Motor neuron (in vitro differentiated cells): ENCODE data around the gene BMPR1B. TPM values are rescaled to one million over a fixed set of nuclear protein-coding genes. Genes with fewer than 3 reads are reported as not detected.
A peak's percentile ranks its signal among the peaks of the same experiment; 100 is the strongest.
"Not testable (repeated sequence)": the region's sequence is repeated elsewhere in the genome, so short reads cannot be mapped to it uniquely, and the experiment has no call there.

Experiments used
- ATAC-seq, 8 experiments: fragments of 200-7000 bp; cut with Tn5 transposase; replicated peaks in 6 of 8; 2 replicates each; pipeline ENCODE4 v1.8.0; 2021; ENCODE audit warnings: mild to moderate bottlenecking in 8 of 8, moderate library complexity in 8 of 8
- H3K27ac ChIP-seq, 2 donors: fragments of 250-450 bp; sonication (Bioruptor Pico); 2 replicates each; pipeline ENCODE4 v1.9.0; 2021; ENCODE audit warnings: antibody characterized with exemption in 2 of 2, mild to moderate bottlenecking in 2 of 2, moderate library complexity in 1 of 2
- H3K4me1 ChIP-seq, 2 donors: fragments of 250-450 bp; sonication (Bioruptor Pico); replicated peaks in 1 of 2; 2 replicates each; pipeline ENCODE4 v1.6.1; 2021; ENCODE audit warnings: antibody characterized with exemption in 2 of 2, mild to moderate bottlenecking in 2 of 2, moderate library complexity in 1 of 2
- H3K4me3 ChIP-seq, 5 donors: fragments of 250-450 bp; sonication (Bioruptor Pico); 2 replicates each; pipeline ENCODE4 v1.9.0; 2021; ENCODE audit warnings: antibody characterized with exemption in 5 of 5, mild to moderate bottlenecking in 5 of 5, moderate library complexity in 4 of 5
- WGBS, 10 experiments: fragments of 450-650 bp; shearing (Covaris generic); methylation state at CpG; one replicate each; pipeline ENCODE4 v1.0.0; 2022; 5-methylcytosine and 5-hydroxymethylcytosine counted together
- in situ Hi-C, 9 experiments: fragments of 400-800 bp; cut with MboI; loops; one replicate each; pipeline ENCODE4 v1.15.0; 2021; ENCODE audit warnings: low sequenced_read_pairs in 9 of 9, low pct_unique_long_range_greater_than_20kb in 2 of 9; ENCODE audit not compliant: unreplicated experiment in 9 of 9
- total RNA-seq, 8 experiments: library from RNA; unstranded; fragments of 300-600 nt; gene quantifications; 2 replicates each; pipeline versions ENCODE4 v1.2.3 to v1.2.4, GENCODE V29; 2022

Gene BMPR1B
- total RNA-seq, 8 experiments from 2014 or later = 0.17 to 69.0 (median 1.9) TPM

DNA sequence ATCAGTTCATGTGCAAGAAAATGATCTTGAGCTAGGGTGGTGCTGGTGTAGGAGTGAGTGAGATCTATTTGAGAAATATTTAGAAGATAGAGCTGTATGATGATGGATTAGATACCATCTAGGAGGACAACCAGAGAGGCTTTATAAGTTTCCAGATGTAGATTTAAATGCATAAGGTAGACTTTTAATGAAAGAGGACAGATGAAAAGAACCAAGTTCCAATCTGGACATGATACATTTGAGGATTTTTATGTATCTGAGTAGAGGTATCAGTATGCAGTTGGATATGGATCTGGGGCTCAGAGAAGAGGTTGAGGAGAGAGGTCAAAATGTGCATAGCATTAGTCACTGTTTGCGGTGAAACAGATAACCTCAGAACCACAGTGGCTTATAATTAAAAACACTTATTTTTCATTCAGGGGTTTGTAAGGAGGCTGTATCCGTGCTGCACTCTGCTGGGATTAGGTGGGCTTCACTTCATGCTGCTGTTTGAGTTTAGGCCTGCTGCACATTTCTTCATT is 348.7 kb downstream of the BMPR1B start:
- Histone ChIP-seq H3K4me1 (no peaks in the 10 kb centered on the region), H3K27ac (no peak overlapping the region), H3K4me3 (no peak overlapping the region)
- in situ Hi-C loops = loop anchor here in 7 of 9 experiments (10.0 to 25.0 kb wide), 5 partner anchors 344 to 494 kb away; partner anchors contain the start of gene BMPR1B (in 1 of the 7)
- peak in 2 of 8 experiments; percentile 71 to 81 for ATAC-seq
- 13 to 100% (median 74%) methylated on average over 1 to 2 of the region's 2 CpGs; no CpG with 5 or more reads in 2 of the 10 experiments for WGBS, 10 experiments

- in situ Hi-C loops = loop anchor here in 7 of 9 experiments (10.0 to 25.0 kb wide), 5 partner anchors 345 to 495 kb away; partner anchors contain the start of gene BMPR1B (in 1 of the 7)
- Histone ChIP-seq H3K27ac (no peak overlapping the region), H3K4me1 (no peaks in the 10 kb centered on the region), H3K4me3 (no peak overlapping the region)
- ATAC-seq = no peak
Observed at GRCh38 chr4:95107004-95107403, 349.2 kb downstream of the BMPR1B start.

DNA sequence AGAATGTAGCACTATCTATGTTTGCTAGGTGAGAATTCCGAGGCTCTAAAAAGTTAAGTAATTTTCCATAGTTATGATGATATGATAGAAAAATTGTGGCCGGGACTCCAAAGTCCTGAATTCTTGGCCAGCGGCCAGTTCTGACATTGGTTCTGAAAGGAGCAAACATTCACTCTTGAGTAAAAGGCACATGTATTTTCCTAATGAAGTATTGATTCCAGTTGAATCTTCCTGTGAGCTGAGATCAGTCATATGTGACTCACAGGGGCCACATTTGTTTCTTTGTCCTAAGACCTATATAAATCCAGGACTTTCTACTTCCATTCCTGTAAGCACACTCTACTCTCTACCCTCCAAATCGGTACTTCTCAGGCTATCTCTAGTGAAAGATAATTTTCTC is 349.9 kb downstream of the BMPR1B start:
- in situ Hi-C loops = loop anchor here in 7 of 9 experiments (10.0 to 25.0 kb wide), 5 partner anchors 345 to 495 kb away; partner anchors contain the start of gene BMPR1B (in 1 of the 7)
- peak in 2 of 8 experiments; percentile 32 to 52 for ATAC-seq
- H3K4me1 ChIP-seq = no peaks in the 10 kb centered on the region
- H3K4me3 ChIP-seq = no peak overlapping the region
- 25 to 96% (median 89%) methylated on average over 2 to 4 of the region's 4 CpGs; no CpG with 5 or more reads in 1 of the 10 experiments for WGBS, 10 experiments
- H3K27ac ChIP-seq = no peak overlapping the region

GRCh38 chr4:95108883-95109421 is 351.2 kb downstream of the BMPR1B start:
- Histone ChIP-seq H3K4me3 (no peak overlapping the region), H3K27ac (no peak overlapping the region), H3K4me1 (peaks cover 0 to 5% of the 10 kb centered on the region in 2 donors)
- 82 to 100% (median 92%) methylated on average over 1 of the region's 1 CpG; no CpG with 5 or more reads in 1 of the 10 experiments for WGBS, 10 experiments
- in situ Hi-C loops = loop anchor here in 7 of 9 experiments (10.0 to 25.0 kb wide), 5 partner anchors 347 to 497 kb away; partner anchors contain the start of gene BMPR1B (in 1 of the 7)
- no peak for ATAC-seq

GRCh38 chr4:95114521-95114920 is 356.8 kb downstream of the BMPR1B start:
- ATAC-seq = peak in 1 of 8 experiments; percentile 69
- Histone ChIP-seq H3K4me3 (no peak overlapping the region), H3K4me1 (peaks cover 0 to 5% of the 10 kb centered on the region in 2 donors), H3K27ac (no peak overlapping the region)
- 60 to 95% (median 80%) methylated on average over 1 to 3 of the region's 3 CpGs; no CpG with 5 or more reads in 1 of the 10 experiments for WGBS, 10 experiments
- in situ Hi-C loops = loop anchor here in 5 of 9 experiments (25.0 kb wide), 3 partner anchors 352 to 502 kb away; partner anchors contain the start of gene BMPR1B (in 1 of the 5)

GRCh38 chr4:95118497-95118896 is 360.7 kb downstream of the BMPR1B start:
- ATAC-seq = no peak
- 35 to 100% (median 86%) methylated on average over 1 to 6 of the region's 6 CpGs for WGBS, 10 experiments

DNA sequence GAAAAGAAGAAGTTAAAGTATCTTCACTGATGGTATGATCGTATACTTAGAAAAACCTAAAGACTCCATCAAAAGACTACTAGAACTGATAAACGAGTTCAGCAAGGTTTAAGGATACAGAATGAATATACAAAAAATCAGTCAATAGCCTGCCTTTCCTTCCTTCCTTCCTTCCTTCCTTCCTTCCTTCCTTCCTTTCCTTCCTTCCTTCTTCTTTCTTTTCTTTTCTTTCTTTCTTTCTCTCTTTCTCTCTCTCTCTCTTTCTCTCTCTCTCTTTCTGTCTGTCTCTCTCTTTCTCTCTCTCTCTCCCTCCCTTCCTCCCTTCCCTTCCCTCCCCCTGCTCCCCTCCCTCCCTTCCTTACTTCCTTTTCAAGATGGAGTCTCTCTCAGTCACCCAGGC is 362.7 kb downstream of the BMPR1B start:
- Histone ChIP-seq H3K27ac (no peak overlapping the region), H3K4me1 (no peaks in the 10 kb centered on the region), H3K4me3 (no peak overlapping the region)
- ATAC-seq = no peak
- WGBS, 10 experiments = 75 to 100% (median 95%) methylated on average over 1 to 2 of the region's 2 CpGs; no CpG with 5 or more reads in 4 of the 10 experiments
- in situ Hi-C loops = loop anchor here in 5 of 9 experiments (25.0 kb wide), 3 partner anchors 358 to 508 kb away; partner anchors contain the start of gene BMPR1B (in 1 of the 5)

More at GRCh38 chr4:95118497-95118896, 360.7 kb downstream of the BMPR1B start:
- peaks cover 0 to under 1% of the 10 kb centered on the region in 2 donors for H3K4me1 ChIP-seq
- H3K4me3 ChIP-seq = no peak overlapping the region
- H3K27ac ChIP-seq = no peak overlapping the region
- in situ Hi-C loops = loop anchor here in 5 of 9 experiments (25.0 kb wide), 3 partner anchors 356 to 506 kb away; partner anchors contain the start of gene BMPR1B (in 1 of the 5)

DNA sequence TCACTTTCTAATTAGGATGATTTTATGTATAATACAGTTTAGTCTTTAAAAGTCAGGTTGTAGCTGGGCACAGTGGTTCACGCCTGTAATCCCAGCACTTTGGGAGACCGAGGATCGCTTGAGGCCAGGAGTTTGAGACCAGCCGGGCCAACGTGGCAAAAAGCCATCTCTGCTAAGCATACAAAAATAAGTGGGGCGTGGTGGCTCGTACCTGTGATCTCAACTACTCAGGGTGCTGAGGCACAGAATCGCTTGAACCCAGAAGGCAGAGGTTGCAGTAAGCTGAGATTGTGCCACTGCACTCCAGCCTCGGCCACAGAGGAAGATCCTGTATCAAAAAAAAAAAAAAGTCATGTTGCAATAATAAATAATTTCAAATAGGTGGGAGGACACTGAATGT is 364.2 kb downstream of the BMPR1B start:
- in situ Hi-C loops = loop anchor here in 5 of 9 experiments (25.0 kb wide), 3 partner anchors 360 to 510 kb away; partner anchors contain the start of gene BMPR1B (in 1 of the 5)
- WGBS, 10 experiments = 40 to 100% (median 78%) methylated on average over 1 to 8 of the region's 9 CpGs; no CpG with 5 or more reads in 1 of the 10 experiments
- Histone ChIP-seq H3K27ac (no peak overlapping the region), H3K4me3 (no peak overlapping the region), H3K4me1 (no peaks in the 10 kb centered on the region)
- ATAC-seq = no peak

DNA sequence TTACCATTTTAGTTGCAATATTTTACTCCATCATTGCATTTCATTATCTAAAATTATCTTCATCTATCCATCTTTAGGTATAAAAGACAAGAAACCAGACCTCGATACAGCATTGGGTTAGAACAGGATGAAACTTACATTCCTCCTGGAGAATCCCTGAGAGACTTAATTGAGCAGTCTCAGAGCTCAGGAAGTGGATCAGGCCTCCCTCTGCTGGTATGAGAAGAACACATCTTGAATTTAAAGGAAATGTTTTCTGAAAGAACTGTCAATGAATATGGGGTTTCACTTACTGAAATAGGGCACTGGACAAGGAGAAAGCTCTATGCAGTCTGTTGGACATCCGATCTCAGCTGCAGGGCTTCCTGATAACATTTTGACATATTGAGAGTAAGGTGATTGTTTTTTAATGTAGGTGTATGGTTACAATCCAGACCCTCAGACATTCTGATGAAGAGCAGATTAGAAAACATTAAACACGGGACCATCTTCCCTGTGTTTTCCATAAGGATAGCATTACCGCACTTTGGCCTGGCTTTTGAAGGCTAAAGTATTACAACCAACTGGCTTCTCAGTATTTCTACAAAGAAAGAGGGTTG is 367.2 kb downstream of the BMPR1B start:
- in situ Hi-C loops = loop anchor here in 5 of 9 experiments (25.0 kb wide), 3 partner anchors 363 to 513 kb away; partner anchors contain the start of gene BMPR1B (in 1 of the 5)
- WGBS, 10 experiments = 0 to 78% (median 40%) methylated on average over 1 to 4 of the region's 4 CpGs; no CpG with 5 or more reads in 1 of the 10 experiments

DNA sequence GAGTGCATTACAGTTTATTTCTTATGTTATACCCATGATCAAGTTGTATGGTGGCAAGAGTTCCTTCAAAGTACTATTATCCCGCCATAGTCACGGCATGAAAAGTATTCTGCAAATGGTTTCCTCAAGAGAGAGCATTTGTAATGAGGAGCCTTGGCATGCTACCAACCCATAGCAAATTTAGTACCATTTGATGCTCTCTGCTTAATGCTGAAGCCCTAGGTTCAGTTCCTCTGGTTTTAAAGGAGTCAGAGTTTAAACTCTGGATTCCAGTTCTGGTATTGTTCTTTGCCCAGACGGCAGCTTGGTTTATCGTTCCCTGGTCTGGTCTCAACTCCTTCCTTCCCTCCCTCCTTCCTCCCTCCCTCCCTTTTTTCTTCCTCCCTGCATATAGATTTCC is 371.3 kb downstream of the BMPR1B start:
- Histone ChIP-seq H3K4me3 (no peak overlapping the region), H3K27ac (no peak overlapping the region), H3K4me1 (no peaks in the 10 kb centered on the region)
- in situ Hi-C loops = no loop called here
- ATAC-seq = no peak
- WGBS, 10 experiments = 73 to 100% (median 93%) methylated on average over 2 to 4 of the region's 4 CpGs; no CpG with 5 or more reads in 1 of the 10 experiments

More for the DNA sequence above, 367.2 kb downstream of the BMPR1B start:
- Histone ChIP-seq H3K4me1 (no peaks in the 10 kb centered on the region), H3K27ac (no peak overlapping the region), H3K4me3 (no peak overlapping the region)
- ATAC-seq = peak in 7 of 8 experiments; percentile 39 to 84 (median 73)

GRCh38 chr4:95129821-95130311 is 372.1 kb downstream of the BMPR1B start:
- in situ Hi-C loops = no loop called here
- Histone ChIP-seq H3K4me1 (no peaks in the 10 kb centered on the region), H3K27ac (no peak overlapping the region), H3K4me3 (no peak overlapping the region)
- ATAC-seq = peak in 3 of 8 experiments; percentile 73 to 99 (median 98)
- WGBS, 10 experiments = 2 to 100% (median 78%) methylated on average over 1 to 7 of the region's 7 CpGs

GRCh38 chr4:95134016-95134415 is 376.3 kb downstream of the BMPR1B start:
- in situ Hi-C loops, H3K4me1 ChIP-seq, H3K4me3 ChIP-seq, ATAC-seq, H3K27ac ChIP-seq: not testable (repeated sequence)
- 72 to 100% (median 87%) methylated on average over 2 to 3 of the region's 4 CpGs; no CpG with 5 or more reads in 6 of the 10 experiments for WGBS, 10 experiments
